ENCODE data around the gene PDGFB. TPM values are rescaled to one million over a fixed set of nuclear protein-coding genes. Genes with fewer than 3 reads are reported as not detected.
A peak's percentile ranks its signal among the peaks of the same experiment; 100 is the strongest.

The PDGFB gene
- total RNA-seq, 1 donor from 2014 or later: 159 TPM

DNA sequence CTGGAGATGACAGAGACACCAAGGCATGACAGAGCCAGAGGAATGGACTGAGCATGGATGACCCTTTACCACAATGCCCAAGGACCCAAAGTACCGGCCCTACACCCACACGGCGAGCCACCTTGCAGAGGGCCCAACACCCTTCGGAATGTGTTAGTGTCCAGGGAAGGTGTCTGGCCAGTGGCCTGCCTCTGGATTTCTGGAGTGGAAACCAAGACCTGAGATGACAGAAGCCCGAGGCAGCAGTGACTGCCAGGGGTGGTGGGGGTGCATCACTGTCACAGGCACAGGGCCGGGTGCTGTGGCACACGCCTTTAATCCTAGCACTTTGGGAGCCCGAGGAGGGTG is 28.7 kb downstream of the PDGFB start:
- Histone ChIP-seq H3K27me3 (ENCODE audit: control insufficient read depth, insufficient read depth, low read length) (no peaks in the 10 kb centered on the region), H3K36me3 (ENCODE audit: control insufficient read depth, insufficient read depth, low read length) (no peaks in the 10 kb centered on the region), H3K4me3 (ENCODE audit: low read depth, low read length) (no peak overlapping the region)
- TF ChIP-seq, protein P1, sequence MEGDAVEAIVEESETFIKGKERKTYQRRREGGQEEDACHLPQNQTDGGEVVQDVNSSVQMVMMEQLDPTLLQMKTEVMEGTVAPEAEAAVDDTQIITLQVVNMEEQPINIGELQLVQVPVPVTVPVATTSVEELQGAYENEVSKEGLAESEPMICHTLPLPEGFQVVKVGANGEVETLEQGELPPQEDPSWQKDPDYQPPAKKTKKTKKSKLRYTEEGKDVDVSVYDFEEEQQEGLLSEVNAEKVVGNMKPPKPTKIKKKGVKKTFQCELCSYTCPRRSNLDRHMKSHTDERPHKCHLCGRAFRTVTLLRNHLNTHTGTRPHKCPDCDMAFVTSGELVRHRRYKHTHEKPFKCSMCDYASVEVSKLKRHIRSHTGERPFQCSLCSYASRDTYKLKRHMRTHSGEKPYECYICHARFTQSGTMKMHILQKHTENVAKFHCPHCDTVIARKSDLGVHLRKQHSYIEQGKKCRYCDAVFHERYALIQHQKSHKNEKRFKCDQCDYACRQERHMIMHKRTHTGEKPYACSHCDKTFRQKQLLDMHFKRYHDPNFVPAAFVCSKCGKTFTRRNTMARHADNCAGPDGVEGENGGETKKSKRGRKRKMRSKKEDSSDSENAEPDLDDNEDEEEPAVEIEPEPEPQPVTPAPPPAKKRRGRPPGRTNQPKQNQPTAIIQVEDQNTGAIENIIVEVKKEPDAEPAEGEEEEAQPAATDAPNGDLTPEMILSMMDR (IDR thresholded peaks at IDR 0.05; ENCODE audit: insufficient read depth, low read length, poor library complexity, severe bottlenecking): no peak
- no peak for DNase-seq (ENCODE audit: low read depth)

DNA sequence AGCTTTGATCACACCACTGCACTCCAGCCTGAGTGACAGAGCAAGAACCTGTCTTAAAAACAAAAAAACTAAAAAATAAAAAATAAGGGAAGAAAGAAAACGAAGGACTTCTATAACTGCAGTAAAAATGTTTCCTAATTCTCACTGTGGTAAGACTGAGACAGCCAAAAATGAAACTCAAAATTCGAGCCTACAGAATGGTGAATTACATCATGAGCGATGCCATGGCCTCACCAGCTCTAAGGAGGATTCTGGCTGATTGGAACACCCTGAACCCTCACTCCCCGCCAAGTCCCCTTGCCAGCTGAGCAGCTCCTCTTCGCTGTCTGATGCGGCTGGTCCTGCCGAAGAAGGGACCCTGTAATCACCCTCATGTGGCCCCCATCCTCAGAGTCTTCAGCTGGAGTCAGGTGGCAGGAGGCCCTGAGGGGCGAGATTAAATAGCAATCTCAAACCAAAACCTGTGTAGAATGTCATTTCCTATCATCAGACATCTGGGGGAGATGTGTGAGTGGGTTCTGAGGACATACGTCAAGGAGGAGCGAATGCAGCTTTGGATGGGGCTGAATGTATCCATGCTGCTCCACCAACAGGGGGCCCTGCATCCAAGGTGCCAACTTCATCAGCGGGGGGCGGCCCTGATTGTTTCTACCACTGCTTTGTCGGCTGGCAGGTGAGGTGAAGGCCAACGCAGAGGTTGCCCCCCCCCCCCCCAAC is 29.2 kb downstream of the PDGFB start:
- Histone ChIP-seq H3K36me3 (ENCODE audit: control insufficient read depth, insufficient read depth, low read length) (no peaks in the 10 kb centered on the region), H3K27me3 (ENCODE audit: control insufficient read depth, insufficient read depth, low read length) (no peaks in the 10 kb centered on the region), H3K4me3 (ENCODE audit: low read depth, low read length) (no peak overlapping the region)
- TF ChIP-seq, protein P1 (IDR thresholded peaks at IDR 0.05; ENCODE audit: insufficient read depth, low read length, poor library complexity, severe bottlenecking): peak; percentile 51
- DNase-seq (ENCODE audit: low read depth): no peak

GRCh38 chr22:39215070-39215396 is 29.7 kb downstream of the PDGFB start:
- no peak for DNase-seq (ENCODE audit: low read depth)
- Histone ChIP-seq H3K27me3 (ENCODE audit: control insufficient read depth, insufficient read depth, low read length) (no peaks in the 10 kb centered on the region), H3K4me3 (ENCODE audit: low read depth, low read length) (no peak overlapping the region), H3K36me3 (ENCODE audit: control insufficient read depth, insufficient read depth, low read length) (no peaks in the 10 kb centered on the region)
- TF ChIP-seq, protein P1 (IDR thresholded peaks at IDR 0.05; ENCODE audit: insufficient read depth, low read length, poor library complexity, severe bottlenecking): no peak

GRCh38 chr22:39214383-39215069 is 30.3 kb downstream of the PDGFB start:
- Histone ChIP-seq H3K36me3 (ENCODE audit: control insufficient read depth, insufficient read depth, low read length) (no peaks in the 10 kb centered on the region), H3K27me3 (ENCODE audit: control insufficient read depth, insufficient read depth, low read length) (no peaks in the 10 kb centered on the region), H3K4me3 (ENCODE audit: low read depth, low read length) (no peak overlapping the region)
- TF ChIP-seq, protein P1 (IDR thresholded peaks at IDR 0.05; ENCODE audit: insufficient read depth, low read length, poor library complexity, severe bottlenecking): no peak
- DNase-seq (ENCODE audit: low read depth): peak; percentile 77

- Histone ChIP-seq H3K4me3 (ENCODE audit: low read depth, low read length) (no peak overlapping the region), H3K27me3 (ENCODE audit: control insufficient read depth, insufficient read depth, low read length) (no peaks in the 10 kb centered on the region), H3K36me3 (ENCODE audit: control insufficient read depth, insufficient read depth, low read length) (no peaks in the 10 kb centered on the region)
- TF ChIP-seq, protein P1 (IDR thresholded peaks at IDR 0.05; ENCODE audit: insufficient read depth, low read length, poor library complexity, severe bottlenecking): no peak
- DNase-seq (ENCODE audit: low read depth): no peak
Observed at GRCh38 chr22:39214006-39214382, 30.8 kb downstream of the PDGFB start.
